Neural cell (in vitro differentiated cells): ENCODE results near the gene SAMD4B. TPM values are rescaled to one million over a fixed set of nuclear protein-coding genes. Genes with fewer than 3 reads are reported as not detected.

Experiments
- H2AFZ ChIP-seq: fragments of 200-600, 300-800 bp; sonication (generic), shearing (Covaris generic); 2 replicates; pipeline ENCODE4 v1.6.0; 2014; ENCODE audit warnings: low read depth, mild to moderate bottlenecking, antibody characterized with exemption, low read length, moderate library complexity
- H3F3A ChIP-seq: fragments of 200-600 bp; shearing (Covaris generic); 2 replicates; pipeline ENCODE4 v1.6.1; 2016; ENCODE audit warnings: mild to moderate bottlenecking, moderate library complexity, mixed read lengths, antibody characterized with exemption, low read length; ENCODE audit not compliant: insufficient read depth, poor library complexity, severe bottlenecking
- H3K27ac ChIP-seq: fragments of 200-600, 300-800 bp; sonication (generic), shearing (Covaris generic); 2 replicates; pipeline ENCODE4 v1.5.1; 2014; ENCODE audit warnings: mild to moderate bottlenecking, low read length, moderate library complexity
- H3K27me3 ChIP-seq: fragments of 300-800, 200-600 bp; sonication (generic), shearing (Covaris generic); 2 replicates; pipeline ENCODE4 v1.6.0; 2014; ENCODE audit warnings: mild to moderate bottlenecking, low read depth, low read length, moderate library complexity; ENCODE audit not compliant: insufficient read depth
- H3K36me3 ChIP-seq: fragments of 300-800, 200-600 bp; sonication (generic), shearing (Covaris generic); 2 replicates; pipeline ENCODE4 v1.5.1; 2014; ENCODE audit warnings: mild to moderate bottlenecking, antibody characterized with exemption, low read length, moderate library complexity; ENCODE audit not compliant: insufficient read depth
- H3K4me2 ChIP-seq: fragments of 300-800, 200-600 bp; sonication (generic), shearing (Covaris generic); 2 replicates; pipeline ENCODE4 v1.6.0; 2014; ENCODE audit warnings: mild to moderate bottlenecking, low read length
- H3K4me3 ChIP-seq: fragments of 300-800, 200-600 bp; sonication (generic), shearing (Covaris generic); 2 replicates; pipeline ENCODE4 v1.5.1; 2014; ENCODE audit warnings: mild to moderate bottlenecking, low read length, moderate library complexity
- H3K79me2 ChIP-seq: fragments of 200-600 bp; shearing (Covaris generic); replicated peaks from 2 replicates; pipeline ENCODE4 v1.6.0; 2014; ENCODE audit warnings: mild to moderate bottlenecking, low read length, moderate library complexity; ENCODE audit not compliant: insufficient read depth
- H3K9ac ChIP-seq: fragments of 300-800, 200-600 bp; sonication (generic), shearing (Covaris generic); 2 replicates; pipeline ENCODE4 v1.6.1; 2016; ENCODE audit warnings: mild to moderate bottlenecking, low read length, mixed read lengths
- H3K9me2 ChIP-seq: fragments of 200-600 bp; shearing (Covaris generic); 2 replicates; pipeline ENCODE4 v1.6.1; 2016; ENCODE audit warnings: mild to moderate bottlenecking, low read length, mixed read lengths; ENCODE audit not compliant: insufficient read depth
- H3K9me3 ChIP-seq: fragments of 200-600, 300-800 bp; sonication (generic), shearing (Covaris generic); 2 replicates; pipeline ENCODE4 v1.6.1; 2016; ENCODE audit warnings: mild to moderate bottlenecking, mixed run types, low read length, moderate library complexity, mixed read lengths
- H4K20me1 ChIP-seq: fragments of 200-600 bp; shearing (Covaris generic); 2 replicates; pipeline ENCODE4 v1.6.1; 2016; ENCODE audit warnings: mild to moderate bottlenecking, mixed run types; ENCODE audit not compliant: insufficient read depth
- CTCF ChIP-seq: fragments of 450-650 bp; IDR thresholded peaks from 2 replicates; pipeline ENCODE4 v1.5.1; 2014; ENCODE audit warnings: antibody characterized with exemption, mild to moderate bottlenecking, moderate library complexity; ENCODE audit not compliant: poor library complexity, severe bottlenecking
- EP300 ChIP-seq: fragments of 450-650 bp; conservative IDR thresholded peaks from 2 replicates; pipeline ENCODE4 v1.6.1; 2014; ENCODE audit warnings: antibody characterized with exemption, mild to moderate bottlenecking, moderate library complexity; ENCODE audit not compliant: poor library complexity, severe bottlenecking
- EZH2 ChIP-seq: fragments of 200-600, 300-800 bp; shearing (Covaris generic), sonication (generic); IDR thresholded peaks from 2 replicates; pipeline ENCODE4 v1.6.1; 2014; ENCODE audit warnings: antibody characterized with exemption, low read length, borderline replicate concordance, mild to moderate bottlenecking; ENCODE audit not compliant: insufficient read depth, poor library complexity, severe bottlenecking
- MXI1 ChIP-seq: fragments of 450-650 bp; conservative IDR thresholded peaks from 2 replicates; pipeline ENCODE4 v1.6.1; 2014; ENCODE audit warnings: antibody characterized with exemption, mild to moderate bottlenecking; ENCODE audit not compliant: poor library complexity, severe bottlenecking
- POLR2AphosphoS5 ChIP-seq: IDR thresholded peaks from 2 replicates; pipeline ENCODE4 v1.6.1; 2012
- RAD21 ChIP-seq: fragments of 450-650 bp; conservative IDR thresholded peaks from 2 replicates; pipeline ENCODE4 v1.6.1; 2014; ENCODE audit warnings: antibody characterized with exemption, mild to moderate bottlenecking, moderate library complexity
- REST ChIP-seq: IDR thresholded peaks from 2 replicates; pipeline ENCODE4 v1.6.1; 2012; ENCODE audit warnings: borderline replicate concordance
- SMC3 ChIP-seq: fragments of 450-650 bp; conservative IDR thresholded peaks from 2 replicates; pipeline ENCODE4 v1.6.1; 2014; ENCODE audit warnings: antibody characterized with exemption, mild to moderate bottlenecking, moderate library complexity; ENCODE audit not compliant: poor library complexity
- TAF1 ChIP-seq: IDR thresholded peaks from 2 replicates; pipeline ENCODE4 v1.6.1; 2012; ENCODE audit warnings: low read depth
- polyA plus RNA-seq: library from polyadenylated mRNA; depleted of rRNA; stranded (reverse); fragments of >200 nt; gene quantifications from 2 replicates; pipeline ENCODE4 v1.2.3, GENCODE V29; 2014

SAMD4B gene
- polyA plus RNA-seq, 1 donor from 2014 or later = 19.3 TPM

GRCh38 chr19:39296055-39296645 is 46.1 kb upstream of the SAMD4B start, which contains the start of gene IFNL1:
IFNL1 (plus strand) TSS chr19:39296407; CDS start chr19:39296422, 15 bp downstream.
- TF ChIP-seq SMC3 (no peak), EZH2 (no peak), MXI1 (no peak), CTCF (no peak), TAF1 (no peak), RAD21 (no peak), REST (no peak), EP300 (no peak), POLR2AphosphoS5 (no peak)

GRCh38 chr19:39296906-39297305 is 45.3 kb upstream of the SAMD4B start:
- Histone ChIP-seq H3K79me2 (no peaks in the 10 kb centered on the region), H3K9ac (no peak overlapping the region), H3K4me2 (no peak overlapping the region), H3K9me2 (no peaks in the 10 kb centered on the region), H2AFZ (no peak overlapping the region), H3K27me3 (peaks cover 4% of the 10 kb centered on the region), H3K9me3 (no peaks in the 10 kb centered on the region), H3K4me3 (no peak overlapping the region), H3K27ac (no peak overlapping the region), H4K20me1 (no peaks in the 10 kb centered on the region), H3F3A (no peaks in the 10 kb centered on the region), H3K36me3 (no peaks in the 10 kb centered on the region)
- TF ChIP-seq REST (no peak), CTCF (no peak), RAD21 (no peak), POLR2AphosphoS5 (no peak), TAF1 (no peak), SMC3 (no peak), MXI1 (no peak), EZH2 (no peak), EP300 (no peak)

More at GRCh38 chr19:39296055-39296645, 46.1 kb upstream of the SAMD4B start, which contains the start of gene IFNL1:
- no peaks in the 10 kb centered on the region for H3K9me3 ChIP-seq
- H3K9me2 ChIP-seq = no peaks in the 10 kb centered on the region
- no peaks in the 10 kb centered on the region for H3K79me2 ChIP-seq
- H3K9ac ChIP-seq = no peak within 1 kb of the TSS
- H3K27ac ChIP-seq = no peak within 1 kb of the TSS
- H3K4me3 ChIP-seq = no peak within 1 kb of the TSS
- no peak within 1 kb of the TSS for H3K4me2 ChIP-seq
- H2AFZ ChIP-seq = no peak within 1 kb of the TSS
- peaks cover 4% of the 10 kb centered on the region for H3K27me3 ChIP-seq
- H4K20me1 ChIP-seq = no peaks in the 10 kb centered on the region
- H3F3A ChIP-seq = no peaks in the 10 kb centered on the region
- no peaks in the 10 kb centered on the region for H3K36me3 ChIP-seq
